Measurements from ENCODE around the gene DRC1.
"Not testable (repeated sequence)": the region's sequence is repeated elsewhere in the genome, so short reads cannot be mapped to it uniquely, and the experiment has no call there.

The DRC1 gene

DNA sequence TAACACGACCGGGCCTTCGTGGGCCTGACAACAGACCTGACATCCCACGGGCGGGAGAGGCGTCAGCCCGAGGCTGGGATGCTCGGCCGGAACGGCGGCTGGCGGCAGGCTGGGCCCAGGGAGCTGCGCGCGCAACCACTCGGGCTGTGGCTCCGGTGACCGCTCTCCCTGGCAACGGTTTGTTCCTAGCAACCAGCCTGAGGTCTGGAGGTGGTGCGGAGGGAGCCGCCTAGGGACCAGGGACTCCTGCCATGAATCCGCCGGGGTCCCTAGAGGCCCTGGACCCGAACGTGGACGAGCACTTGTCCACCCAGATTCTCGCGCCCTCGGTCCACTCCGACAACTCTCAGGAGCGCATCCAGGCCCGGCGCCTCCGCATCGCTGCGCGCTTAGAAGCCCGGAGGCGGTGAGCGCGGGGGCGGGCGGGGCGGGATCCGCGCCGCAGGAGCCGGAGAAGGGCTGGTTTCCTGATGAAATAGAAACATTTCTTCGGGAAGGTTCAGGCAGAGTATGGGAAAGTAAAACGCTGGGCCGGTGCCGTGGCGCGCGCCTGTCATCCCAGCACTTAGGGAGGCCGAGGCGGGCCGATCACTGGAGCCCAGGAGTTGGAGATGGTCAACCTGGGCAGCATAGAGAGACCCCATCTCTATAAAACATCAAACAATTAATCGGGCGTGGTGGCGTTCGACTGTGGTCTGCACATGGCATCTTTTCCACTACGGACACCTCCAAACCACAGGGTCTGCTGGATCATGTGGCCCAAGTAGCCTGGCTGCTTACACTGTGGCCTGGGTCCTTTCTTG is at the start of gene DRC1:
Gene DRC1, plus strand, starts transcription at position 182 of the 803 bp plus-strand sequence. Its CDS starts 70 bp downstream, at position 252.
- no peak for DNase-seq (ENCODE audit: low read depth)
- no peak within 1 kb of the TSS for H3K4me3 ChIP-seq (ENCODE audit: low read depth, low read length)
- TF ChIP-seq, protein P1, sequence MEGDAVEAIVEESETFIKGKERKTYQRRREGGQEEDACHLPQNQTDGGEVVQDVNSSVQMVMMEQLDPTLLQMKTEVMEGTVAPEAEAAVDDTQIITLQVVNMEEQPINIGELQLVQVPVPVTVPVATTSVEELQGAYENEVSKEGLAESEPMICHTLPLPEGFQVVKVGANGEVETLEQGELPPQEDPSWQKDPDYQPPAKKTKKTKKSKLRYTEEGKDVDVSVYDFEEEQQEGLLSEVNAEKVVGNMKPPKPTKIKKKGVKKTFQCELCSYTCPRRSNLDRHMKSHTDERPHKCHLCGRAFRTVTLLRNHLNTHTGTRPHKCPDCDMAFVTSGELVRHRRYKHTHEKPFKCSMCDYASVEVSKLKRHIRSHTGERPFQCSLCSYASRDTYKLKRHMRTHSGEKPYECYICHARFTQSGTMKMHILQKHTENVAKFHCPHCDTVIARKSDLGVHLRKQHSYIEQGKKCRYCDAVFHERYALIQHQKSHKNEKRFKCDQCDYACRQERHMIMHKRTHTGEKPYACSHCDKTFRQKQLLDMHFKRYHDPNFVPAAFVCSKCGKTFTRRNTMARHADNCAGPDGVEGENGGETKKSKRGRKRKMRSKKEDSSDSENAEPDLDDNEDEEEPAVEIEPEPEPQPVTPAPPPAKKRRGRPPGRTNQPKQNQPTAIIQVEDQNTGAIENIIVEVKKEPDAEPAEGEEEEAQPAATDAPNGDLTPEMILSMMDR (IDR thresholded peaks at IDR 0.05; ENCODE audit: control insufficient read depth, extremely low read depth, insufficient read depth): no peak

GRCh38 chr2:26352892-26353291 is 48.8 kb upstream of the DRC1 start:
- DNase-seq (ENCODE audit: low read depth): no peak
- no peak overlapping the region for H3K4me3 ChIP-seq (ENCODE audit: low read depth, low read length)
- TF ChIP-seq, protein P1 (IDR thresholded peaks at IDR 0.05; ENCODE audit: control insufficient read depth, extremely low read depth, insufficient read depth): no peak

GRCh38 chr2:26354469-26354868 is 47.3 kb upstream of the DRC1 start:
- H3K4me3 ChIP-seq (ENCODE audit: low read depth, low read length): not testable (repeated sequence)

GRCh38 chr2:26355038-26355995 is 46.4 kb upstream of the DRC1 start:
- no peak overlapping the region for H3K4me3 ChIP-seq (ENCODE audit: low read depth, low read length)
- TF ChIP-seq, protein P1 (IDR thresholded peaks at IDR 0.05; ENCODE audit: control insufficient read depth, extremely low read depth, insufficient read depth): no peak
- no peak for DNase-seq (ENCODE audit: low read depth)

More at GRCh38 chr2:26354469-26354868, 47.3 kb upstream of the DRC1 start:
- not testable (repeated sequence) for DNase-seq (ENCODE audit: low read depth)

- TF ChIP-seq, protein P1 (IDR thresholded peaks at IDR 0.05; ENCODE audit: control insufficient read depth, extremely low read depth, insufficient read depth): no peak
- no peak for DNase-seq (ENCODE audit: low read depth)
Observed at GRCh38 chr2:26356111-26356510, 45.6 kb upstream of the DRC1 start.

DNA sequence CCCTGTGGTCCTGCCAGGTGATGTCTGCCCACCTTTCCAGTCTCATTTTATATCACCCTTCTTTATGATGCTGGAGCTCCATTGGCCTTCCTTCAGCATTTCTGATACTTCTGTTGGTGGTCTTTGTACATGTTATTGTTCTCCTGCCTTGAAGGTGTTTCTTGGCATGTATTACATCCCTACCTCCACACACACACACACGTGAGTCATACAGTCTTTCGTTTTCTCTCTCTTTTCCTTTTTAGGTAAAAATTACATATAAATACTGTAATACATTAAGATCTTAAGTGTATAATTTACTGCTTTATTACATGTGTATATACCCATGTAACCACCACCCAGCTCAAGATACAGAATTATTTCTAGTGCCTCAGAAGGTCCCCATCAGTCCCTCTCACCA is 44.9 kb upstream of the DRC1 start:
- H3K4me3 ChIP-seq (ENCODE audit: low read depth, low read length): no peak overlapping the region
- TF ChIP-seq, protein P1 (IDR thresholded peaks at IDR 0.05; ENCODE audit: control insufficient read depth, extremely low read depth, insufficient read depth): no peak
- no peak for DNase-seq (ENCODE audit: low read depth)

More at GRCh38 chr2:26356111-26356510, 45.6 kb upstream of the DRC1 start:
- no peak overlapping the region for H3K4me3 ChIP-seq (ENCODE audit: low read depth, low read length)

DNA sequence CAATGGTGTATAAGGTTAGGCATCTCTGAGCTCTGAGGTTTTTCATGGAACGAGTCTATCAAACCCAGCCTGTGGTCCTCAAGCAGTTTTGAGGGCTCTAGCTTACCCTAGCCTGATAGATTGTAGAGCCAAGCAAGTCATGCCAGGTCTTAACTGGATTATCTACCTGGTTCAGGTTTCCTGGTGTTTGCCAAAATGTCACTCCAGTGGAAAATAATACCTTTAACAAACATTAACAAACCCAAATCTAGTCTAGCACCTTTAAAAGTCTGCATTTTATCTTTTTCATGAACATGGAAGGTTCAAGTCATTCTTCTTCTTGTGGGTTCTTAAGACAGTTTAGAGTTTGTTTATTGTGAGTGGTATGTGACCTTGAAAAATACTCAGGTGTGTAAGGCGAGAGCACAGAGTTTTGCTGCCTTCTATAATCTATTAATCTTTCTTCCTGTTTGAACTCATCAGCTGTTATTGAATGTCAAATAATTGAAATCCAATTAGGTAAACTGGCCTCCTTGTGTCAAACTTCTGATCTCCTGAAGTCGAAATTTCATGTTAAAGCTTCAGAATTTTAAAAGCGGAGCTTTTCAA is 41.7 kb upstream of the DRC1 start:
- no peak for DNase-seq (ENCODE audit: low read depth)
- TF ChIP-seq, protein P1 (IDR thresholded peaks at IDR 0.05; ENCODE audit: control insufficient read depth, extremely low read depth, insufficient read depth): no peak
- no peak overlapping the region for H3K4me3 ChIP-seq (ENCODE audit: low read depth, low read length)

Data from LNCaP clone FGC (cell line).